Kidney capillary endothelial cell (primary cell): ENCODE results near the gene RRBP1.

Experiments used
- DNase-seq: peaks from one replicate; pipeline ENCODE4 v3.0.0-alpha.2; 2018; ENCODE audit warnings: low spot score

The RRBP1 gene

DNA sequence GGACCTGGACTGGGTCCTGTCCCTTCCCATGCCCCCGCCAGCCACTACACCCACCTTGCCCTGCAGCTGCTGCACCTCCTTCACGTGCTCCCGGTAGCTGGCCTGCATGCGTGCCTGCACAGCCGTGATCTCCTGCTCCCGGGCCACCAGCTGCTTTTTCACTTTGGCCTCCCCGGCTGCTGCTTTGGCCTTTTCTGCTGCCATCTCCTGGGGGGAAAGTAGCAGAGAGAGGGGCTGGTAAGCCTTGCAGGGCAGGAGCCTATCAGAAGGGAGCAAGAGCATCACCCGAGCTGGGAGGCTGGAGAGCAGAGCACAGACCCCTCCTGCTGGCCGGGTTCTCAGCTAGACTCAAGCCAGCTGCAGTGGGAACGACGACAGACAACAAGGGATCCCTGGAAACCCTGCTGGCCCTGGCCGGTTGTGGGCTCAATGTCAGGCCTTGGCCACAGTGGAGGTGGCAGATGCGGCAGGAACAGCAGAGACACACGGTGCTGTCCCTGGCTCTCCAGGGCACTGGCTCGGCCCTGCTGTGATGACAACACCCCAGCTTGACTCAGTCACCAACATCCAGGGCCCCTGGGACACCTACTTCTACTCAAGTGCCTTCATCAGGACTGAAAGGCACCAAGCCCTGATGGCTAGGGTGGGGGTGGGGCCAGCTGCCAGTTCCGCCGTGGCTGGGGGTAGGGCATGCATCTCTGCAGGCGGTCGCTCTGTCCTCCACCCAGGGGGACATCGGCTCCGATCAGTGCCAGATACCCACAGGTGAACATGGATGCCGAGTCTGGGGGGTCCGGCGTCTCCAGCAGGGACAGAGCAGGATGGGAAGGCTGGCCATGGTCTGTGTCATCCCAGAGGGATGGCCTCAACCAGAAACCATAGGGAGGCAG is 45.3 kb downstream of the RRBP1 start:
- DNase-seq, result no peak

DNA sequence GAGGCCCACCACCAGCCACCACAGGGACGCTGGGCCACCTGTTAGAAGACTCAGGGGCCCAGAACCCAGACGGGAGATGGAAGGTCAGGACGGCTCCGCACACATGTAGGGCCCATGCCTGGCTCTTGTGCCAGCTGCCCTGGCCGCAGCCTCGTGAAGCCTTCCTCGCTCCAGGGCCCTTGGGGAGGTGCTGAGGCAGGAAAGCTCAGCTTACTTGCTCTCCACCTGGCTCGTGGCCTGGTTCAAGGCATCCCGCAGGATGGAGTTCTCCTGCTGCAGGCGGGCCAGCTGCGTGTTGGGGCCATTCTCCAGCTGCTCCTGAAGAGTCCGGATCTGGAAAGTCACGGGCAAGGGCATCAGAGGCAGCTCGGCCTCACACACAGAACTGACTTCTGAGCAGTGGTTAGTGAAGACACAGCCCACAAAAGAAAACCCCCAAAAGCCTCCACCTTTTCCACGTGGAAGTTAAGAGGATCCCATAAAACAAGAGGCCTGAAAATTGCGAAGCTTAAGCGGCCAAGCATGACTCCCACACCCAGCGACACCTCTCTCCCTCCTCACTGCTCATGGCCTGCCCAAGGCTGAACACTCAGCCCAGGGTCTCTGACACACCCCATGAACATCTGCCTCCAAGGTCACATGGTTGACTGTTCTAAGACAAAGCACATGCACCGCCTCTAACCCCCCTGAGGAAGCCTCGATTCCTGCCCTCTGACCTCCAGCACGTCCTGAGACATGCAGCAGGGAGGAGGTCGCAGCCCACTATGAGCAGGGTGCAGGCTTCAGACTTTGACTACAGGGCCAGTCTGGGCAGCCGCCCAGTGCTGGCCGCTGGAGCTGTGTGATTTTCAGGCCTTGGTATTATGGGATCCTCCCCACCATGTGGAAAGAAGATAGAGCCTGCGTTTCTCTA is 46.5 kb downstream of the RRBP1 start:
- DNase-seq, result no peak

GRCh38 chr20:17634661-17635331 is 47.2 kb downstream of the RRBP1 start:
- no peak for DNase-seq

GRCh38 chr20:17633850-17634500 is 48.1 kb downstream of the RRBP1 start:
- no peak for DNase-seq

GRCh38 chr20:17633221-17633849 is 48.7 kb downstream of the RRBP1 start:
- DNase-seq, result no peak

- DNase-seq, result no peak
Measured at GRCh38 chr20:17631576-17632319, 50.3 kb downstream of the RRBP1 start.

- DNase-seq, result no peak
Measured at GRCh38 chr20:17630806-17631195, 51.2 kb downstream of the RRBP1 start.

DNA sequence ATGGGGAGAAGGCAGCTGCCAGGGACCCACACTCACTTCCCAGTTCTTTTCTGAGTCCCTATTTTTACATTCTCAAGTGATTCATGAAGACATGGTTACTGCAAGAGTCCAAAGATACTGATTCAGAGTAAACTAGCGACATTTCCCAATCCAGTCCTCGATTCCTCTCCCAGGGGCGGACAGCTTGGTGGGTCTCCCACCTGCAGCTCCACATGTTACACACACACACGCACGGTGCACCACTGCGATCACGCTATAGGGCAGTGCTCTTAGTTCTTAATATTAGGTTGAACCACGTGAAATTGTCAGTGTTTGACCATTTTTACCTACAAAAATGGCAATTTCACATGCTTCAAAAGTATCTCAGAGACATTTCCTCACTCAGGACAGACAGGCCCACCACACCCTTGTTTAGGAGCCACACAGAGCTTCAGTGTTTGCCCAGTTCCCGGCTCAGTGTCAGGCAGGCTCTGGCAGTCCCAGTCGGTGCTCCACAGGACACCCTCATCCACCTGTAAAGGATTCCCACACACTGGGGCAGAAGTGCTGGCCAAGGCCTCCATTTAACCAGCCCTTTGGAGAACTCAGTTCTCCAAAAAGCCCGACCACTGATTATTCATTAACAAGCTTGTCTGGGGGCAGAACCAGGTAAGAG is 51.8 kb downstream of the RRBP1 start:
- DNase-seq, result no peak

- no peak for DNase-seq
Measured at GRCh38 chr20:17629678-17630089, 52.4 kb downstream of the RRBP1 start.

GRCh38 chr20:17629025-17629424 is 53.0 kb downstream of the RRBP1 start:
- DNase-seq, result no peak

GRCh38 chr20:17628101-17628841 is 53.8 kb downstream of the RRBP1 start:
- DNase-seq, result no peak

GRCh38 chr20:17627101-17627955 is 54.7 kb downstream of the RRBP1 start:
- DNase-seq, result no peak

- no peak for DNase-seq
Measured at GRCh38 chr20:17626217-17627007, 55.6 kb downstream of the RRBP1 start.

DNA sequence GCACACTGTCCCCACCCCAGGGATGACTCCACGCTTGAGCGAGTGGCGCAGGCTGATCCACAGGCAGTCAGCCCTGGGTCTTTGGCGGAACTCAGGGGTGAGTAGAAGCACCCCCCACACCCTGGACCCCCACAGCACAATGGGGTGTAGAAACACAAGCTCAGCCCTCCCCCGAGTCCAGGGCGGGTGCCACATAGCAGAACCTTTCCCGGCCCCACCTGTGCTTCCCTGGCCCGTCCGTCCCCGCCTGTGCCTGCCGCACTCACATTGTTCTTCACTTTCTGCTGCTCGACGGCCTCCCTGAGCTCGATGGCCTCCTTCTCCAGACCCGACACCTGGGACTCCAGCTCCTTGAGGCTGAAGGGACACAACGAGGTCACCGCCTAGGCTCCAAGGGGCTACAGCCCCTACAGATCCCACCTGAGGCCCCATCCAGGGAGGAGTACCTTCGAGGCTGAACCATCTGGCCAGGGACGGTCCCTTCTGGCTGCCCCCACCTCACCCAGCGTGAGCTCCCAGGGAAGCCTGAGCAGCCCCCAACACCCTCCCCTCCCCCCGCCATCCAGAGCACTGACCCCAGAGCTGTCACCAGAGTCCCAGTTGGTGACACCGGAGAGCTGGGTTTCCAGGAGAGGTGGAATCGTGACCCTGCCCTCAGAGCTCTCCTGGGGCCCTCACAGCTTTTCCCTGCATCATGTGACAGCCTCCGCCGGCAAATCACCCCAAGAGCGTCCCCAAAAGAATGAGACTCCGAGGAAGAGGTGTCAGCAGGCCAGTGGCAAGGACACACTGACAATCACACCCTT is 56.6 kb downstream of the RRBP1 start:
- DNase-seq, result no peak

GRCh38 chr20:17624551-17625245 is 57.3 kb downstream of the RRBP1 start:
- no peak for DNase-seq

DNA sequence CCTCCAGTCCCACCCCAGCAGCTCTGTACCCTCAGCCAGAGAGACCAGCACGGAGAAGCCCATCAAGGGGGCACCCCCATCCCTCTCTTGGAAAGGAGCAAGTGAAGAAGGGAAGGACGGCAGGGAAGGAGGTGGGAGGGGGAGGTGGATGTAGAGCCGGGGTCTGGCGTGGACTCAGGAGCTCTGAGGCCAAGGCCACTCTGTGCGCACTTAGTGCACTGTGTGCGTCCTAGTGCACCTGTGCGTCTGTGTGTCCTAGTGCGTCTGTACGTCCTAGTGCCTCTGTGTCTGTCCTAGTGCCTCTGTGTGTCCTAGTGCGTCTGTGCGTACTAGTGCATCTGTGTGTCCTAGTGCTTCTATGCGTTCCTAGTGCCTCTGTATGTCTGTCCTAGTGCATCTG is 58.0 kb downstream of the RRBP1 start:
- no peak for DNase-seq
